HG03108 (cell line): ENCODE measurements around the gene ADD2.
"Not testable (repeated sequence)": the region's sequence is repeated elsewhere in the genome, so short reads cannot be mapped to it uniquely, and the experiment has no call there.

Experiments used
- ATAC-seq: cut with Tn5 transposase; IDR thresholded peaks from one replicate; pipeline ENCODE4 v1.9.1; 2021; ENCODE audit warnings: moderate library complexity; ENCODE audit not compliant: unreplicated experiment

Gene ADD2

GRCh38 chr2:70646420-70646818 is 121.6 kb downstream of the ADD2 start:
- no peak for ATAC-seq

DNA sequence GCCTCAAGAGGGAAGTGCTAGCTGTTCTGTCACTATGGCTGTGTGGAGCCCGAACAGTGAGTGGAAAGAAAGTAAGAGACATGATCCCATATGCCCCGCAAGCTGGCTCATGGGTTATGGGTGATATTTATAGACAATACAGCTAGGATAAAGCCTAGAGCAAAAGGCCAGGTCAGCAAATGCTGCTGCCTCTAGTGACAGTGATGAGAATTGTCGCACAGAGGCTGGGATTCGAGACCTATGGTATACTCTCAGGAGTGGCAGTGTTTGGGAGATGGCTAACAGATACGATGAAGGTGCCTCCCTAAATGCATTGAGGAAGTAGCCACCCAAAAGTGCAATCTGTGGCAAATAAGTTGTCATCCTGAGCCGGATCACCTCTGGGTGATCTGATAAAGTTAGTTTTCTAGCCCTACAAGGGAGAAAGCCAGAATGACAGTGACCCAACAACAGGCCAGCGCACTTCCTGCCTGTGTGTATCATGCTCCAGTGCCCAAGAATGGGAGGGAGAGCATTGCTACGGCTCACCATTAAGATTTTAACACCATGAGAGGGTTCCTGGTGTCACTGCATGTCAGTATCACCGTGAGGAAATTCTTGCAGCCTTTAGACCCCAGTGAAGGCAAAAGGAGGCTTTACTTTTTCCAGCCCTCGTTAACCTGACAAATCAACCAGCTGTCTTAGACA is 122.1 kb downstream of the ADD2 start:
- no peak for ATAC-seq

GRCh38 chr2:70643715-70644114 is 124.3 kb downstream of the ADD2 start:
- no peak for ATAC-seq

DNA sequence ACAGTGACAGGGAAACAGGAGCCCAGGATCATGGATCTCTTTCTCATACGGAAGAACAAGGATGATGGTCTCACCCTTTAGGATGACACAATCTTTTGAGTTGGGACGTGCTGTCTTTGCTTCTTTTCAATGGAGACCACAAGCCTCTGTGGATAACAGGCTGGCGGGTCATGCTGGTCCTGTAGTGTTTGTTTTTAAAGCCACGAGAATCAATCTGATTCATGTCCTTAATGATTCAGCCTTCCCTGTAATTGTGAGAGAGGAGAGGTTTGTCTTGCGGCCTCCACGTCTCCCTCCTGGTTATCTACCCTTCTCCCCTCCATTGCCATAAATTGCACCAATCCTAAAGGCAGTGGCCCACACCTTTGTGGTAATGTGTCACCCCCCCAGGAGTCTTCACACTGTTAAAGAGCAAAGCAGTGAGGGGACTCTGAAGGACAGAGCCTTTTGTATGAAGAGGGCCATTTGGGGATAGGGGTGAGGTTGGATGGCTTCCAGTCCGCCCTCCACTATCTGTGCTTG is 126.7 kb downstream of the ADD2 start:
- no peak for ATAC-seq

- no peak for ATAC-seq
Measured at GRCh38 chr2:70639841-70640436, 128.1 kb downstream of the ADD2 start.

DNA sequence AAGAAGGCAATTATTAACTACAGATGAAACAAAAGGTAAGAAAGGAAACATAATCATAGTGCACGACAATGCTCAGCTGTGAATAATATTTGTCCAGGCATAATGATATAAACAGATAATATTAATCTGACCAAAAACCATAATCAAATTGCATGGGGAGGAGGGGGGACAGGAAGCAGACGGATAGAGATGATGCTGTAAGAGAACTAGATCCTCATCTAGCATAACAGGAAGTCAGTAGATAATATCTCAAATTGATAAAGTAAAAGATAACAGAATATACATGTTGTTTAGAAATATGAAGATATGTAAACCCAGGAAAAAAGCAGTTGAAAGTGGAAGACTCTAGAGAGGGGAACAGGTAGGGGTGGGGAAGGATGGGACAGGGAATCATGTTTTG is 129.4 kb downstream of the ADD2 start:
- no peak for ATAC-seq

- ATAC-seq: no peak
Measured at GRCh38 chr2:70633508-70633907, 134.5 kb downstream of the ADD2 start.

GRCh38 chr2:70632966-70633365 is 135.0 kb downstream of the ADD2 start:
- no peak for ATAC-seq

GRCh38 chr2:70632388-70632787 is 135.6 kb downstream of the ADD2 start:
- no peak for ATAC-seq

DNA sequence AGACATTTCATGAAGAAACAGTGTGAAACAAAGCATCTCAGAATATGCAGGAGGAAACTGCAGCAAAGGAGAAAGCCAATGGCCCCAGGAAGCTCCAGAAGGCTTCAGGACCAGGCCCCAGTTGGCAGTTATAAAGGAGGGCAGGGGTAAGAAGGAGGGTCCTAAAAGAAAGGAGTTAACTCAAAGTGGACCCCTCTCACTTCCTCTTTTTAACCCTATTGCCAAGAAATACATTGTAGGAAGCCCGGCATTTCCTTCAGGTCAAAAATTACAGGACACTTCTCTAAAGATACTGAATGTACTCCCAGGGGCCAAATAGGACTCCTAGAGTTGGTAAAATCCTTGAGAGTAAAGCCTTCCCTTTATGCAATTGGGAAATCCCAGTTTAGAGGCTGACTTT is 137.2 kb downstream of the ADD2 start:
- no peak for ATAC-seq

DNA sequence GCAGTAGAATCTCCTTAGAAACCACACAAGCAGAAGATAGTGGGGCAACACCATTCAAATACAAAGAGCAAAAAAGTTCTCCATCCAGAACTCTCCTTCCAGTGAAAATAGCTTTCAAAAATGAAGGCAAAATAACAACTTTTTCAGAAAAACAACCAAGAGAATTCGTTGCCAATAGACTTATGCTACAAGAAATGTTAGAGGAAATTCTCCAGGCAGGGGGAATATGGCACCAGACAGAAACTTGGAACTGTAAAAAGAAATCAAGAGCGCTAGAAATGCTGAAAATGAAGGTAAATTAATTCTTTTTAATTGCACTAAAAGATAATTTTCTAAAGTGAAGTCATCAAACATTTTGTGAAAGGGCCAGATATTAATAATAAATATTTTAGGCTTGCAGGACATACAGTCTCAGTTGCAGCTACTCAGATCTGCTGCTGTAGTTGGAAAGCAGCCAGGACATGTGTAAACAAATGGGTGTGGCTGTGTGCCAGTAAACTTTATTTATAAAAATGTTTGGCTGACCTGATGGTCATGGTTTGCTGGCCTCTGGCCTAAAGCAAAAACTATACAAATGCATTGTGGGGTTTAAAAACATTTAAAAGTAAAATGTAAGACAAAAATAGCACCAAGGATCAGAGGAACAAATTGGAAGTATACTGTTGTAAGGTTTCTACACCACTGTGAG is 140.6 kb downstream of the ADD2 start:
- ATAC-seq: no peak

DNA sequence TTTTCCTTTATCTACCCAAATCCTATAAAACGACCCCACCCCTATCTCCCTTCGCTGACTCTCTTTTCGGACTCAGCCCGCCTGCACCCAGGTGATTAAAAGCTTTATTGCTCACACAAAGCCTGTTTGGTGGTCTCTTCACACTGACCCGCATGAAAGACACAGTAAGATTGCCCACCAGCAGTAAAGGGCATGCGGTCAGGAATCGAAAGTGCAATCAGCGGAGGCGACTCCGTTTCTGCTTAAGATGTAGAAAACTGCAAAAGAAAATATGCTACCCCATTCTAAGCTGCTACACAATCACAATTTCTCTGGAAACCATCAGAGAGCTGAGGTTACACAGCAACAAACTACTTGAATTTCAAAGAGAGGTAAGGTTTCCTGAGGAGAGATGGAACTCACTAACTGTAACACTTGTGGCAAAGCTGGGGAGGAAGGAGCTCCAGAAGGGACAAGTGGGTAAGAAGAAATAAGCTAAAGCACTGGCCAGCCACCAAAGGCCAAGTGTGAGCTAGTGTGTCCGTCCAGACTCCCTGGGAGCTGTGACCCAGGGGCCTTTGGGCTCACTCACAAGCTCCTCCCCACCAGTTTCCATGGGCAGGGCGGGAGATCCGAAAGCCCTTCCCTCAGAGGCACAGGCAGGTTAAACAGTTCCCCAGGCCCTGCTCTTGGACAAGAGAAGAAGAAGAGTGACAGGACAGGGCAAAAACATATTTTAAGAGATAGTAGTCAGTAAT is 141.6 kb downstream of the ADD2 start:
- ATAC-seq: no peak

- ATAC-seq: not testable (repeated sequence)
Measured at GRCh38 chr2:70621536-70621935, 146.5 kb downstream of the ADD2 start.

GRCh38 chr2:70620020-70620419 is 148.0 kb downstream of the ADD2 start:
- no peak for ATAC-seq

DNA sequence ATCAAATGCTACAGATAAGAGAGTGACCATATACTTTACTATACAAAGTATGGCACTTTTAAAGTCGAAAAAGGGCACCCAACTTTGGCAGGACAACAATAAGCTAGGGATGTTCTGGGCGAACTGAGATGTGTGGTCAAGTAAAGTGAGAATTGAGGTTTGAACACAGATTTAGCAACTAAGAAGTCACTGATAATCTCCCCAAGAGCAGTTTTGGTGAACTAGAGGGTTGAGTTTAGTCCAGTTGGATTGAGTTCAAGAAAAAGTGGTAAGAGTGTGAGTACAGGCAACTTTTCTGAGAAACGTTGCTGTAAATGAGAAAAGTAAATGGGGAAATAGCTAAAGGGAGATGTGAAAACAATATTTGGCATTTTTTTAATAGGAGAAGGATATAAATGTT is 148.8 kb downstream of the ADD2 start:
- no peak for ATAC-seq

- ATAC-seq: no peak
Measured at GRCh38 chr2:70616168-70616694, 151.8 kb downstream of the ADD2 start.

GRCh38 chr2:70615222-70615621 is 152.8 kb downstream of the ADD2 start:
- ATAC-seq: no peak

GRCh38 chr2:70613521-70613920 is 154.5 kb downstream of the ADD2 start:
- ATAC-seq: no peak

GRCh38 chr2:70612574-70612973 is 155.4 kb downstream of the ADD2 start:
- ATAC-seq: no peak

DNA sequence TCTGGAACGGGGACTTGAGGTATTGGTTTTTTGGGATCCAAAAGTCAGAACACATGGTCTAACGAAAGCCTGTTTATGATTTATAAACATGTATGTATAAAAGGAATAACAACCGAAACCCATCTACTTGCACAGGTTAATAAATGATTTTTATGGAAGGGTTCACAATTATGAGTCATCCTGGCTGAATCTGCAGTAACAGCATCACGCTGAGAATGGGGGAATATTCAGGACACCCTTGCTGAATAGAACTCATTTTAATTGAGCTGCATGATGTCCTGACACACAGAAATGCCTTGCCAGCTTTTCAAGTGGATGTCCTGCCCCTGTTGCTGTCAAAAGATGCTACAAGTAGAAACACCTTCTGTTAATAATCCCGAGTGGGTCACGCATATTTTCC is 159.6 kb downstream of the ADD2 start:
- ATAC-seq: no peak

DNA sequence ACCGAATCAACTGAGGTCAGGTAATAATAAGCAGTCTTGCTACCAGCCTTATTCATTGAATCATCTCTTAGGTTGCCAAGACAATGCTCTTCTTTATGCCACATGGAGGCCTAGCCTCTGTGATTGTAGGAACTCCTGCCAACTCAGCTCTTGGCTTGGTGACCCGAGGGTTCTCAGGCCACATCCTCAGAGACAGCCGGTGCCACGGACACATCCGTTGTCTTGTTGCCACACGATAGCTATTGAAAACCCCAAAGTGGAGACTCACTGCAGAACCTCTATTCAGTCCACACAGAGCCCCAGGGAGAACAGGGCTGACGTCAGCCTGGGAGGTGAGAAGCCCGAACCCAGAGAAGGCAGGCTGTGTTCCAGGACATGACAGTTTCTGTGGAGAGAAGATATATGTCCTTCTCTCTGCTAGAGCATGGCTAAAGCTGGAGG is 160.9 kb downstream of the ADD2 start:
- no peak for ATAC-seq
